IMR-90 (cell line): ENCODE measurements around the gene C1QL2.

Experiments
- FOS ChIP-seq: fragments of 150-350 bp; IDR thresholded peaks from 2 replicates; pipeline ENCODE4 v1.6.1; 2016; ENCODE audit warnings: low read depth, low read length
- POLR2A ChIP-seq: IDR thresholded peaks from 2 replicates; pipeline ENCODE4 v1.6.1; 2012; ENCODE audit warnings: mild to moderate bottlenecking, low read depth, low read length
- TF ChIP-seq, protein P1 (sequence below): conservative IDR thresholded peaks from 2 replicates; pipeline ENCODE4 v1.5.1; 2012; ENCODE audit warnings: mild to moderate bottlenecking, low read depth, low read length, improper control_type of control experiment

DNA sequence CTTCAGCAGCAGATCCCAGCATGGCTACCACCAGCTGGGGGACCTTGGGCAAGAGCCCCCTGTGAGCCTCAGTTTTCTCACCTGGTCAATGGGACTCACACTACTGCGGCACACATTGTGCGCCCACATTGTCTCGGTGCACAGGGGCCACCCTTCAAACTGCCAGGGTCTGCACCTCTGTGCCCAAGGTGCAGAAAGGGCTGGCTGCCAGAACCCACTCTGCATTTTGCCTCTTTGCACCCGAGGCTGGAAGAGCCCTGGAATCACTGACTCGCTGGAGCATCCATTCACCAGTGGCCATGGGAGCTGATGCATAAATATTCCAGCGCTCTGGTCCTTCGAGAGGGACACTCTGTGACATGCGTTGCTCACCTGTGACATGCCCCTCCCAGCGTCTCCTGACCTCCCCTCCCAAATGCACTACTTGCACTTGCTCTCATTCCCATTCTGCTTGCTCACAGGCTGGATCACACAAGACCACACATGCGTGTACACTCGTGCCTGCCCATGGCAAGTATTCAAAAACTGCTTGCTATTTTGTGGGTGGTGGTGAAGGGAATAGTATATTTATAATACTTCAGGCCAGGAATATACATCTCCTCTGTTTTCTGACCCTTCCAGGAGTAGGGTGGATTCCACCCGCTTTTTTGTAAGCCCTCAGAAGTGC is 18.8 kb upstream of the C1QL2 start:
- TF ChIP-seq, protein P1, sequence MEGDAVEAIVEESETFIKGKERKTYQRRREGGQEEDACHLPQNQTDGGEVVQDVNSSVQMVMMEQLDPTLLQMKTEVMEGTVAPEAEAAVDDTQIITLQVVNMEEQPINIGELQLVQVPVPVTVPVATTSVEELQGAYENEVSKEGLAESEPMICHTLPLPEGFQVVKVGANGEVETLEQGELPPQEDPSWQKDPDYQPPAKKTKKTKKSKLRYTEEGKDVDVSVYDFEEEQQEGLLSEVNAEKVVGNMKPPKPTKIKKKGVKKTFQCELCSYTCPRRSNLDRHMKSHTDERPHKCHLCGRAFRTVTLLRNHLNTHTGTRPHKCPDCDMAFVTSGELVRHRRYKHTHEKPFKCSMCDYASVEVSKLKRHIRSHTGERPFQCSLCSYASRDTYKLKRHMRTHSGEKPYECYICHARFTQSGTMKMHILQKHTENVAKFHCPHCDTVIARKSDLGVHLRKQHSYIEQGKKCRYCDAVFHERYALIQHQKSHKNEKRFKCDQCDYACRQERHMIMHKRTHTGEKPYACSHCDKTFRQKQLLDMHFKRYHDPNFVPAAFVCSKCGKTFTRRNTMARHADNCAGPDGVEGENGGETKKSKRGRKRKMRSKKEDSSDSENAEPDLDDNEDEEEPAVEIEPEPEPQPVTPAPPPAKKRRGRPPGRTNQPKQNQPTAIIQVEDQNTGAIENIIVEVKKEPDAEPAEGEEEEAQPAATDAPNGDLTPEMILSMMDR: no peak
- no peak for TF ChIP-seq POLR2A
- TF ChIP-seq FOS: no peak
